GM12878 (cell line): ENCODE data around the gene CSNK2A1.

Source experiments
- ATF7 ChIP-seq: fragments of 450-650 bp; IDR thresholded peaks from 2 replicates; pipeline ENCODE4 v1.6.1; 2016; ENCODE audit warnings: low read depth, mild to moderate bottlenecking
- EZH2 ChIP-seq: IDR thresholded peaks from 2 replicates; pipeline ENCODE4 v1.6.1; 2012; ENCODE audit warnings: low read depth, mild to moderate bottlenecking, control low read depth, inconsistent platforms, low read length, borderline replicate concordance; ENCODE audit not compliant: control insufficient read depth
- JUNB ChIP-seq: IDR thresholded peaks from 2 replicates; pipeline ENCODE4 v1.6.1; 2016; ENCODE audit warnings: antibody characterized with exemption, mild to moderate bottlenecking
- MEF2B ChIP-seq: fragments of 450-650 bp; IDR thresholded peaks from 2 replicates; pipeline ENCODE4 v1.6.1; 2018; ENCODE audit warnings: mild to moderate bottlenecking, moderate library complexity; ENCODE audit not compliant: partially characterized antibody, poor library complexity, severe bottlenecking
- POLR2AphosphoS5 ChIP-seq: IDR thresholded peaks from 2 replicates; pipeline ENCODE4 v1.6.1; 2011; ENCODE audit warnings: mild to moderate bottlenecking, low read length, inconsistent platforms
- RAD21 ChIP-seq: IDR thresholded peaks from 2 replicates; pipeline ENCODE4 v1.6.1; 2011; ENCODE audit warnings: mild to moderate bottlenecking, low read depth, low read length, moderate library complexity; ENCODE audit not compliant: insufficient read depth
- RUNX3 ChIP-seq: IDR thresholded peaks from 2 replicates; pipeline ENCODE4 v1.6.1; 2012; ENCODE audit warnings: low read length, inconsistent platforms
- SMAD1 ChIP-seq: fragments of 450-650 bp; IDR thresholded peaks from 2 replicates; pipeline ENCODE4 v1.6.1; 2018; ENCODE audit warnings: mild to moderate bottlenecking, low read depth; ENCODE audit not compliant: partially characterized antibody
- TF ChIP-seq, protein P1 (sequence below), 3 experiments: IDR thresholded peaks in 2 of 3; conservative IDR thresholded peaks in 1 of 3; 2 replicates each; pipeline ENCODE4 v1.5.1; 2011; ENCODE audit warnings: low read depth in 3 of 3, low read length in 3 of 3, mild to moderate bottlenecking in 3 of 3, control low read depth in 2 of 3, moderate library complexity in 2 of 3, inconsistent platforms in 1 of 3, mixed read lengths in 1 of 3; ENCODE audit not compliant: control insufficient read depth in 2 of 3, insufficient read depth in 1 of 3; ENCODE audit errors: extremely low read depth in 1 of 3
- TF ChIP-seq, protein P2 (sequence below): IDR thresholded peaks from 2 replicates; pipeline ENCODE4 v1.6.1; 2012; ENCODE audit warnings: low read depth, low read length, improper control_type of control experiment

DNA sequence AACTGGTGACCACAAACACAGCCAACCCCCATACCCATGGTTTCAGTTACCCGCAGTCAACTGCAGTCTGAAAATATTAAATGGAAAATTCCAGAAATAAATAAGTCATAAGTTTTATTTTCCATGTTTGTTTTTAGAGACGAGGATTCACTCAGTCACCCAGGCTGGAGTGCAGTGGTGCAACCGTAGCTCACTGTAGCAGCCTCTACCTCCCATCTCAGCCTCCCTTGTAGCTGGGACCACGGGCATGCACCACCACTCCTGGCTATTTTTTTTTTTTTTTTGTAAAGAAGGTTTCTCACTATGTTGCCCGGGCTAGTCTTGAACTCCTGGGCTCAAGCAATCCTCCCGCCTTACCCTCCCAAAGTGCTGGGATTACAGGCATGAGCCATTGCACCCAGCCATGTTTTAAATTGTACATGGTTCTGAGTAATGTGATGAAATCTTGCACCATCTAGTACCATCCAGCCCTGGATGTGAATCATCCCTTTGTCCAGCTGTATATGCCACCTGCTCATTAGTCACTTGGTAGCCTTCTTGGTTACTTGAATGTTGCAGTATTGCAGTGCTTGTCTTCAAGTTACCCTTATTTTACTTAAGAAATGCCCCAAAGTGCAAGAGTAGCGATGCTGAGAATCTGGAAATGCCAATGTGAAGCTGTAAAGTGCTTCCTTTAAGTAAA is 14.5 kb downstream of the CSNK2A1 start:
- TF ChIP-seq, protein P1, sequence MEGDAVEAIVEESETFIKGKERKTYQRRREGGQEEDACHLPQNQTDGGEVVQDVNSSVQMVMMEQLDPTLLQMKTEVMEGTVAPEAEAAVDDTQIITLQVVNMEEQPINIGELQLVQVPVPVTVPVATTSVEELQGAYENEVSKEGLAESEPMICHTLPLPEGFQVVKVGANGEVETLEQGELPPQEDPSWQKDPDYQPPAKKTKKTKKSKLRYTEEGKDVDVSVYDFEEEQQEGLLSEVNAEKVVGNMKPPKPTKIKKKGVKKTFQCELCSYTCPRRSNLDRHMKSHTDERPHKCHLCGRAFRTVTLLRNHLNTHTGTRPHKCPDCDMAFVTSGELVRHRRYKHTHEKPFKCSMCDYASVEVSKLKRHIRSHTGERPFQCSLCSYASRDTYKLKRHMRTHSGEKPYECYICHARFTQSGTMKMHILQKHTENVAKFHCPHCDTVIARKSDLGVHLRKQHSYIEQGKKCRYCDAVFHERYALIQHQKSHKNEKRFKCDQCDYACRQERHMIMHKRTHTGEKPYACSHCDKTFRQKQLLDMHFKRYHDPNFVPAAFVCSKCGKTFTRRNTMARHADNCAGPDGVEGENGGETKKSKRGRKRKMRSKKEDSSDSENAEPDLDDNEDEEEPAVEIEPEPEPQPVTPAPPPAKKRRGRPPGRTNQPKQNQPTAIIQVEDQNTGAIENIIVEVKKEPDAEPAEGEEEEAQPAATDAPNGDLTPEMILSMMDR (IDR thresholded peaks at IDR 0.05 in 2 of 3, conservative IDR thresholded peaks at IDR 0.05 in 1 of 3; ENCODE audit: control insufficient read depth in 2 of 3, extremely low read depth in 1 of 3, insufficient read depth in 1 of 3, low read depth in 3 of 3, low read length in 3 of 3): no peak
- TF ChIP-seq EZH2: no peak
- TF ChIP-seq RAD21: no peak
- no peak for TF ChIP-seq MEF2B
- no peak for TF ChIP-seq JUNB
- TF ChIP-seq, protein P2, sequence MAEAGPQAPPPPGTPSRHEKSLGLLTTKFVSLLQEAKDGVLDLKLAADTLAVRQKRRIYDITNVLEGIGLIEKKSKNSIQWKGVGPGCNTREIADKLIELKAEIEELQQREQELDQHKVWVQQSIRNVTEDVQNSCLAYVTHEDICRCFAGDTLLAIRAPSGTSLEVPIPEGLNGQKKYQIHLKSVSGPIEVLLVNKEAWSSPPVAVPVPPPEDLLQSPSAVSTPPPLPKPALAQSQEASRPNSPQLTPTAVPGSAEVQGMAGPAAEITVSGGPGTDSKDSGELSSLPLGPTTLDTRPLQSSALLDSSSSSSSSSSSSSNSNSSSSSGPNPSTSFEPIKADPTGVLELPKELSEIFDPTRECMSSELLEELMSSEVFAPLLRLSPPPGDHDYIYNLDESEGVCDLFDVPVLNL: no peak
- TF ChIP-seq RUNX3: no peak
- no peak for TF ChIP-seq SMAD1
- TF ChIP-seq ATF7: no peak
- TF ChIP-seq POLR2AphosphoS5: no peak
